CD4-positive, alpha-beta T cell treated with Interleukin-6 for 4 hours (primary cell): ENCODE data around the gene INHBC.
"Not testable (repeated sequence)": the region's sequence is repeated elsewhere in the genome, so short reads cannot be mapped to it uniquely, and the experiment has no call there.

ENCODE experiments used
- DNase-seq: peaks from one replicate; pipeline ENCODE4 v3.0.0-alpha.2; 2020; ENCODE audit warnings: mixed read lengths

The INHBC gene

GRCh38 chr12:57488402-57489156 lies 54.0 kb downstream of the INHBC start:
- DNase-seq = no peak

GRCh38 chr12:57489157-57489641 lies 54.6 kb downstream of the INHBC start:
- DNase-seq = no peak

- no peak for DNase-seq
These were observed 55.5 kb downstream of the INHBC start for GRCh38 chr12:57490126-57490525.

- DNase-seq = no peak
These were observed 57.1 kb downstream of the INHBC start for GRCh38 chr12:57491393-57492280.

GRCh38 chr12:57495051-57495701 lies 60.6 kb downstream of the INHBC start:
- DNase-seq = not testable (repeated sequence)

- no peak for DNase-seq
These were observed 62.2 kb downstream of the INHBC start for GRCh38 chr12:57496822-57497221.

GRCh38 chr12:57497223-57498131 lies 62.9 kb downstream of the INHBC start:
- DNase-seq = no peak

GRCh38 chr12:57498132-57498502 lies 63.5 kb downstream of the INHBC start:
- no peak for DNase-seq

- DNase-seq = no peak
These were observed 64.0 kb downstream of the INHBC start for GRCh38 chr12:57498571-57498970.

- DNase-seq = no peak
These were observed 65.6 kb downstream of the INHBC start for GRCh38 chr12:57500213-57500612.
